Measurements from ENCODE around the gene PNPLA8.

The PNPLA8 gene

DNA sequence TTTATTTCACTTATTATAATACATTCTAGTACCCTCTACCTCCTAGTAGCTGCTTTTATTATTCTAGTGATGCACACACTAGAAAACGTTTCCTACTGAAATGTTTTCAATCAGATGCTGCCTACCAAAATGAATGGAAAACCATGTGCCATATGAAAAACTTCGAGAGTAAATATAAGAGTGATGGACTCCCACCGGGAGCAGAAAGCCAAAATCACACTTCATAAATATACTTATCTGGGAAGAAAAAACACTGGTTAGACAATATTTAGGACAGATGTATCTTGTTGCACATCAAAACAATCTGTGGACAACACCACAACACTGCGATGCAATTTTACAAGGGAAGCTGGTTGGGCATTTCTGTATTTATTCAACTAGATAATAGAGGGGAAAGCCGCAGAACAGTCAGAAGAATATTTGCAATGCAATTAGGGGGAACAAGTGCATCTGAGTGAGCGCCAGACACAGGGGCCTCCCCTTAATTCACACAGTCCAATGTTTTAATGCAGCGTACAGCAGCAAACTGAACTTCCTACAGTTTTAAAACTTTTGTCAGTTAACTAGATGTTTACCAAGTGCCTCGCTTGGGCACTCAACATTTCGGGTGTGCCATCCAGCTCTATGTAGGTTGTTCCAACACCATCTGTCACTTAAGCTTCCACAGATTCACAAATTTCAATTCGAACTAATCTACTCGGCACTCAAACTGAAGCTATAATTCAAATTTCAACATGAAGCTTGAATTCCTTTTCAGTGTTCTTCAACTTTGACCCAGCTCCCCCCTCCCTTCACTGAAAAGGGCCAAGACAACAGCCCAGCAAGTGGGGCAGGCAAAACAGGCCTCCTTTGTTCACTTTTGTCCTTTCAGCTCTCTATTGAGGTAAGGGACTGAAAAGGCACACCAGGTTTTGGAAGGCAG, 77.1 kb downstream of the PNPLA8 start:
- no peak for DNase-seq (ENCODE audit: low read depth in 2 of 2)

DNA sequence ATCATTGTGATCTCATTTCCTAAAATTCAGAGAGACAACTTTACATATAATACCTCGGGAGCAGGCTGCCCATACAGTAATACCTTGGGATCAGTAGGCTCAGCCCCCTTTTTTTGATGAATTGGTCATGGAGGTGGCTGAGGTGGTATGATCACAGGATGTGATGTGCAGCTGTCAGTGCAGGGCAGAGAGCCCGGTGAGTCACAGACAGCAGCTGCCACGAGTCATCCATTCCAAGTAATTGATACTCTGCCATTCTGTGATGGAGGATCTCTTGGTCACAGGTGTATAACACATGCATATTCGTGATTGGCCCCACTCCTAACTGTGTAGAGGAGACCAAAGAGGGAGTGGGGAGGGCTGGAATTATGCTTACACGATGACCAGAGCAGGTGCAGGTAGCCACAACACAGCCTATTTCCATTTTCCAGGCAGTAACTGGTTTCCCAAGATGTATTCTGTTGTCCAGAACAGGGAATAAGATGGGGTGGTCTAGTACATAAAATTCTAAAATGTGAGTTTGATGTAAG, 83.8 kb downstream of the PNPLA8 start:
- DNase-seq (ENCODE audit: low read depth in 2 of 2), result no peak

DNA sequence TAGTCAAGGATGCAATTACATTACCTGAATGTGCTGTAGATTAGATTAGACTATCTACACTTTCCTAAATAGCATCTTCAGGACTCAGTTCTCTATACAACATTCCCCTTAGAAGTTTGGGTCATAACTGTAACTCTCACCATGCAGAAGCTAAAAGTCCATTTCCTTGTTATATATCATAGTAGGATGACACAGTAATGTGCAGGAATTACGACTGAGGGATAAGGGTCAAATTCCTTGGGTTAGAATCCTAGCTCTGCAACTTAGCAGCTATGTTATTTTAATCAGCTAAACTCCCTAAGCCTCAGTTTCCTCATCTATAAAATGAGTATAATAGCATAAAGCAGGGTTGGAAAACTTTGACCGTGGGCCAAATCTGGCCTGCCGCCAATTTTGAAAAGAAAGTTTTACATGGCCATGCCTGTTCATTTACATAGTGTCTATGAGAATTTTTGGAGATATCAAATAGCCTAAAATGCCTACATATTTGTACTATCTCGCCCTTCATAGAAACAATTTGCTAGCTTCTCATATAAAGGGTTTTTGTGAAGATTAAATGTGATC, 84.5 kb downstream of the PNPLA8 start:
- no peak for DNase-seq (ENCODE audit: low read depth in 2 of 2)

DNA sequence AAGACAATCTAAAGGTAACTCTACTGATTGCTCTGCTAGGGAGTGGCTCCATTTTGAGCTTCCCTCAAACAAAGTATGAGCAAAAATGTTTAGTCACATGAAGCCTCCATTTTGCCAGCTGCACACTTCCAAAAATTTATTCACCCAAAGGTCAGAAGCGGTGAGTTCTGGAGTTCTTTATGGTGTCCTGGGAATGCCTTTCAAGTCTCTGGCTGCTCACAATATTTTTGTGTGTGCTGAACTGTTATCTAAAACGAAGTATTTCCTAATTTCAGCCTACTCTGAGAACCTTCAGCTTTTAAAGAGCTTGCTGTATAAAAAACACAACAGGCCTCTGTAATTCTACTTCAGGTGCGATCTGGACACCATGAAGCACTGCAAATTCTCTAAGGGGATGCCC, 85.3 kb downstream of the PNPLA8 start:
- DNase-seq (ENCODE audit: low read depth in 2 of 2), result no peak

DNA sequence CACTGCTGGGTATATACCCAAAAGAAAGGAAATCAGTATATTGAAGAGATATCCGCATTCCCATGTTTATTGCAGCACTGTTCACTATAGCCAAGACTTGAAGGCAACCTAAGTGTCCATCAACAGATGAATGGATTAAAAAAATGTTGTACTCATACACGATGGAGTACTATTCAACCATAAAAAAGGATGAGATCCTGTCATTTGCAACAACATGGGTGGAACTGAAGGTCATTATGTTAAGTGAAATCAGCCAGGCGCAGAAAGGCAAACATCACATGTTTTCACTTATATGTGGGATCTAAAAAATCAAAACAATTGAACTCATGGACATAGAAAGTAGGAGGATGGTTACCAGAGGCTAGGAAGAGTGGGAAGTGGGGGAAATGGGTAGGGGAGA, 89.0 kb downstream of the PNPLA8 start:
- no peak for DNase-seq (ENCODE audit: low read depth in 2 of 2)

DNA sequence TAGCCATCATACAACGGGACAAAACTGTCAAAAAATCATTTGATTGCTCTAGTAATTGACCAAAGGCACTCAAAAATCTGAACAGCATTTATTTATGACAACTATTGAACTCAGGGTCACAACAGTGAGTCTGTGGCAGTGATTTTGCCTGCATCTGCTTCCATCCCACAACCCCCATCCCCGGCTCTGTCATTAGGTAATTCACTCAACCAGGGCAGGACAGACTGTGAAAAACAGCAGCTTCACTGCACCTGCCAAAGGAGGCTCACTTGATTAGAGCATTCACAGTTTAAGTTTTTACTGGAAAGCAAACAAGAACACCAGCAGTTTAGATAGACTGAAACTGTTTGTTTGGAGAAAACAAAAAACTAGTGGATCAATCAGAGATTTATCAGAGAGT, 91.9 kb downstream of the PNPLA8 start:
- DNase-seq (ENCODE audit: low read depth in 2 of 2), result no peak

DNA sequence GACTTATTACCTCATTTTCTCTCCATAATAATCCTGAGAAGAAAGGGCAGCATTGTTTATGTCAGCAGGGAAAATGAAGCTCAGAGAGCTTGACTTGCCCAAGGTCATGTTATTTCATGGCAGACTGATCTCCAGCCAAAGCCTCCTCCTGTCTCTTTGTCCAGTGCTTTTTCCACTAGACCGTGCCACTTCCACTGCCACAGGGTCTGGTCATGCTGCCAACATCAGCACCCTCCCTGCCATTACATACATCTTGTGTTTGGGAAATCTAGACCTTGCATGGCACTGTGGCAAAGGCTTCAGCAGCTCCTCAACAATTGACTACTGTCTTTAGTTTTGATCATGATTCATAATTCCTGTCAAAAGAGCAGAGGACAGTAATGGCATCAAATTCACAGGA, 94.8 kb downstream of the PNPLA8 start:
- DNase-seq (ENCODE audit: low read depth in 2 of 2), result no peak

DNA sequence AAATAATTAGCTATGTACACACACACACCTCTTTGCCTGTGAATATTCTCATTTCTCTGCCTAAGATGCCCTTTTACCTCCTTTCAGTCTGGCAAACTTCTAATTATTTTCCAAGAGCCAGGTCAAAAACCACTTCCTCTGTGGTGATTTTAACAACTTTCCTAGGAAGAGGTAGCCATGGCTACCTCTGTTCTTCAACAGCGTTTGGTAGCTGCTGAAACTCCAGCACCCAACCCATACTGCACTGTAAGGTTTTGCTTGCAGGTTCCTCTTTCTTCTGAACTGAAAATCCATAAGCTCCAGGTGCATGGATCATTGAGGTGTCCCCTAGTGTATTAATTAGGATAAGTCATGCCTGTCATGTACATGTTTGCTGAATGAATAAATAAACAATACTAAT, 95.3 kb downstream of the PNPLA8 start:
- no peak for DNase-seq (ENCODE audit: low read depth in 2 of 2)

DNA sequence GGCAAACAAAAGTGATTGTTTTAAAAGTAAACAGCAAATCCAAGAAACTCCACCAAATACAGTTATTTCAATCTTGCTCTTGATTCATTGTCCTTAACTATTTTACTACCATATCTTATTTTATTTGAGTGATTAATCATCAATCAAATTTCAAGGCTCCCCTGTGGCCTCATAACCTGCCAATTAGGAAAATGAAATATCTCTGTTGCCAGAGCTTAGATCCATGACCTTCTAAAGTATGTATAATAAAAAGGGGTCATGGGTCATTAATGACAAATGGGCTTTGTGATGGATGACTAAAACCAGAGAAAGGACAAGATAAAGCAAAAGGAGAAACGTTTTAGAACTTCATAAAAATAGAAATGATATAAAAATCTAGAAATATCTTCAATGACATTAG, 98.2 kb downstream of the PNPLA8 start:
- no peak for DNase-seq (ENCODE audit: low read depth in 2 of 2)

DNA sequence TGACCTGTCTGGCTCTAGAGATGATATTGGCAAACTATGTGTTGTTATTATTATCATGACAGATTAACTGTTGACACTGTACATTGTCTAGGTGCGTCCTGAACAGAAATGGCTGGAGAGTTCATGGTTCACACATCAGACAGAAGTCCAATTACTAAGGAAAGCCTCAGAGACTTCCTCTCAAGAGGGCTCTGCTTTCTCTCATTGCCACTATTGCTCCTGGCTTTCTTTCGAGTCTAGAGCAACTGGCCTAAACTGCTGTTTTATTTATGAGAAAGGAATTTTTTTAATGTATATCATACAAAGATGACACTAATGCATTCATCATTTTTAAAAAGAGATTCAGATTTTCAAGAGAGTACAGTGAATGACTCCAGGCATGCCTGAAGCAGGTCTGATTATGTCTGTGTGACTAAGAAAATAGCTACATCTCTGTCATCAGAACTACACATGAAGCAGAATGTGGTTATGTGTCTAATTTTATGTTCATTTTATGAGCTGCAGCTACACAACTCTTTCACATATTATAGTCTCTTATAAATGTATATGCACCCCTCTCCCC, 100.1 kb downstream of the PNPLA8 start:
- DNase-seq (ENCODE audit: low read depth in 2 of 2), result no peak

DNA sequence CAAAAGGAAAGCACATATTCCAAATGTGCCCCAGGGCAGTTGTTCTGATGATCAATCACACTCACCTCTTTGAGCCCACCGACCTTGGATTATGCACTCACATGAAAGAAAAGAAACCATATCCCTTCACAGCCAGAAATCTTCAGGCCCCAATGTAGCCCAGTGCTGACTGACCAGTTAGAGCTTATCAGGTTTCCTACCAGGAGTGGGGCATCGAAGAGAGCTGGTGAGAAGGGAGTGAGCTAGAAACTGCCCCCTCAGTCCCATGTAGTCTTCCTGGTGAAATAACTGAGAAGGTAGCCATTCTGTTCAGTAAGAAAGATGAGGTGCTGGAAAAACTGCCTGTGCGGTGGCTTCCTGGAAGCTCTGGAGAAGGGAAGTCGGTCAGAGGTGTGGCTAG, 101.9 kb downstream of the PNPLA8 start:
- no peak for DNase-seq (ENCODE audit: low read depth in 2 of 2)

DNA sequence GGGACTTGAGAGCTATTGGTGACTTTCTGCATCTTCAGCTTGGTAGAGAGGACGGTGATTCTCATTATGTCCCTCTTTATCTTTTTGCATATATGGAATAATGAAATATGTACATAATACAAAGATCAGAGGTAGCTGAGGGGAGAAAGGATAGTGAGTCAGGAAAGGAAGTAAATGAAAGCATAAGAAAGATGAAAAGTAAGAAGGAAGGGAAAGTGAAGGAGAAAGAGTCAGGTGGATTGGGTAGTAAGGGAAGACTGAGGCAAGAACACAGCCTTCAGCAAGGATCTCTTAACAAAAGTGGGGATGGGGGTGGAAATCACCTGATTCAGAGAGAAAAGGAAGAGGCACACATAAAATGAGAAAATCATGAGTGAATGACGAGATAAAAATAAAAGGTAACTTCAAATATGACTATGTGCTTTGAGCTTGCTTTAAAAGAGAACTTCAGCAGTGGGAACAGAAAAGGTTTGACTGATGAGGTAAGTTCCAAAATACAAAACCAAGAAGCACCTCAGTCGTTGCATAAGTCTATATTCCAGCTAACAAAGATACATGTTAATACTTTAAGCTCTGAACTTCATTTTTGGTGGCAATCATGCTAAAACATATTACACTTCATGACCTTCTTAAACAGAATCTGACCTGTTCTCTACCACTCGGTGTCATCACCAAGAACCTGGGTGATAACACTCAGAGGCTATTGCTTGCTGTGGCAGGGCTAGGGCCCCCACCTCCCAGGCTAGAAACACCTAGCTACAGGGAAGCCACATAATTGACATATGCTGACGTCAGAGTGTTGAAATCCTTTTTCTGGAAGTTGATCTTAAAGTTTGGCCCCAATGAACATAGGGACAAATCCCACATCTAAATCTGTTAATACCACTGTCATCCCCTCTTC, 102.6 kb downstream of the PNPLA8 start:
- DNase-seq (ENCODE audit: low read depth in 2 of 2), result no peak

DNA sequence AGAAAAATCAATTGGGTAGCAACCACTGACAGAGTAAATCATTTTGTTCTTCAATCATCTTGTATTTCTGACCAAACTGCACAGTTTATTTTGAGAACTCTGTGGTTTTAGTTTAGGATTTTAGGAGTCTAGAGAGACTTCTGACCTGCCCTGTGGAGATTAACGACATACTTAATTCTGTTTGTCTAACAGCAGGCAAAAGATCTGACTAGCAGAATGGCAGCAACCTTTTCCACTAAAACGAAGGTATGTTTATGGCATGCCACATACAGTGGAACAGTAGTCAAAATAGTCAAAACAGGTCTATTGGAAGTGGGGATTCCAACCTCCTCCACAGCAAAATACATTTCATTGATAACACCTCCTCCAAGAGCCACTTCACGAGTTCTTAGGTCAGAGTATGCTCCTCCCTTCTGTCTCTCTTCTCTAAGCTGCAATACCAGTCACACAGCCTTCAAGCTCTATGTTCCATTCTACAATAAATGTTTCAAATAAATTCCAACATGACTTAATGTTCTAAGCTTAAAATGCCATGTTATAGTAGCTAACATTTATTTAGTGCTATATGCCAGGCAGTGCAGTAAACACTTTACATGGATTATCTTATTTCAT, 104.1 kb downstream of the PNPLA8 start:
- no peak for DNase-seq (ENCODE audit: low read depth in 2 of 2)
